ENCODE results near the gene RHOH. TPM values are rescaled to one million over a fixed set of nuclear protein-coding genes. Genes with fewer than 3 reads are reported as not detected.

Gene RHOH
- total and polyA plus RNA-seq, 4 donors: 0.74 to 4.1 (median 3.3) TPM

DNA sequence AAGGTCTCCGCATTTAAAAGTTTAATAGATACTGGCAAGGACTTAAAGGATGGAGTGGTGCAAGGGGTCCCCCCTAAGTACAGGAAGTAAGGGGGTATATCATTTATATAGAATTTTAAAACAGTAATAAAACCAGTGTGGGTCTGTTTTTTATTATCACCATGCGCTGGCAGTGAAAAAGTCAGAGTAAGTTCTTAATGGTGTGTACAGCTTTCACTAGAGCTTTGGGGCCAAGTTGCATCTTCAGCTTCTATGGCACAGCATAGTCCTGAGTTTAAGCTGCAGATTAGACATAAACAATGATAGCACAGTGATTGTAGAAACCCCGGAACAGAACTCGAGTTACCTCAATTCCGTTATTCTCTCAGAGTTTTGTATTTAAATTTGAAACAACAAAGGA, 27.6 kb downstream of the RHOH start:
- Histone ChIP-seq H3K4me1 (ENCODE audit: control insufficient read depth in 1 of 2, insufficient read depth in 2 of 2, low read length in 2 of 2) (no peaks in the 10 kb centered on the region), H3K4me3 (ENCODE audit: low read length in 2 of 2) (no peak overlapping the region), H3K36me3 (ENCODE audit: control insufficient read depth in 1 of 2, insufficient read depth in 2 of 2, low read length in 1 of 2) (no peaks in the 10 kb centered on the region), H3K27ac (ENCODE audit: low read depth in 1 of 2, low read length in 2 of 2) (no peak overlapping the region), H3K27me3 (ENCODE audit: control insufficient read depth in 1 of 2, insufficient read depth in 2 of 2, low read length in 1 of 2) (no peaks in the 10 kb centered on the region), H3K9me3 (ENCODE audit: control insufficient read depth, low read length) (no peaks in the 10 kb centered on the region)
- ATAC-seq (ENCODE audit: low FRiP score): no peak
- DNase-seq: no peak
- intact Hi-C loops (cut with DNase I): no loop called here
- WGBS, 2 donors: 91 to 92% methylated on average over 5 of the region's 5 CpGs

DNA sequence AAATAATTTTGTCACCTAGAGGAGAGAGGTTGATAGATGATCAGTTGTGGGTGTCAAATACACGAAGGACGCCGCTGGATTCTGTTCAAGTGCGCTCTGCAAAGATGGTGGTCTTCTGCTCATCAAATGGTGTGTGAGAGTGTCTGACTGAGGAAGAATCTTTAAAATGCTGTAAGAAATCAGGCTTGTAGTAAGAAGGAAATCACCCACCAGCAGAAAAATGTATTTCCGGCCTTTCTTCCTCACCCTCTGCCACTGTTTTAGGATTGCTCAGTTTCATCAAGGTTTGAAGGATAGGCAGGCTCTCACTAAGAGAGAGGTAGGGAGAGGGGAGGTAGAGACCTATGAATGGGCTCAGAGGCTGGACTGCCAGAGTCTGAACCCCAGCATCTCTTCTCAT, 28.7 kb downstream of the RHOH start:
- Histone ChIP-seq H3K4me3 (ENCODE audit: low read length in 2 of 2) (no peak overlapping the region), H3K9me3 (ENCODE audit: control insufficient read depth, low read length) (no peaks in the 10 kb centered on the region), H3K36me3 (ENCODE audit: control insufficient read depth in 1 of 2, insufficient read depth in 2 of 2, low read length in 1 of 2) (no peaks in the 10 kb centered on the region), H3K27ac (ENCODE audit: low read depth in 1 of 2, low read length in 2 of 2) (no peak overlapping the region), H3K4me1 (ENCODE audit: control insufficient read depth in 1 of 2, insufficient read depth in 2 of 2, low read length in 2 of 2) (no peaks in the 10 kb centered on the region), H3K27me3 (ENCODE audit: control insufficient read depth in 1 of 2, insufficient read depth in 2 of 2, low read length in 1 of 2) (no peaks in the 10 kb centered on the region)
- intact Hi-C loops (cut with DNase I): no loop called here
- DNase-seq: no peak
- no peak for ATAC-seq (ENCODE audit: low FRiP score)
- WGBS, 2 donors: 68 to 79% methylated on average over 5 of the region's 5 CpGs

DNA sequence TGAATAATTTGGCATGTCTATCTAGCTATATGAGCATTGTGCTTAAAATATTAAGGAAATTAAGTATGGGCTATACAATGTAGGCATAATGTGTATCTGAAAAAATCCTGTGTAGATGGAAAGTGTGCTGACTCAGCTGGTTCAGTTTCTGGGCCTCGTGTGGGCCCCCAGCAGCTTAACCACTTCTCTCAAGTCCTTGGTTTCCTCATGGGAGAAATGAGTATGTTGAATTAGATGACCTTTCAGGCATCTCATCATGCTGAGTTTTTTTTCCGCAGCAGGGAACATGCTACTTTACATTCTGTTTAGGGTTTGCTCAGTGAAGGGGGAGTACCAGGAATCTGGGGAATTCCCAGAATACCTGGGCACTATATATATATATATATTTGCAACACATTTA, 30.5 kb downstream of the RHOH start:
- ATAC-seq (ENCODE audit: low FRiP score) (no peak), DNase-seq (no peak)
- Histone ChIP-seq H3K27me3 (ENCODE audit: control insufficient read depth in 1 of 2, insufficient read depth in 2 of 2, low read length in 1 of 2) (no peaks in the 10 kb centered on the region), H3K9me3 (ENCODE audit: control insufficient read depth, low read length) (no peaks in the 10 kb centered on the region), H3K4me3 (ENCODE audit: low read length in 2 of 2) (no peak overlapping the region), H3K36me3 (ENCODE audit: control insufficient read depth in 1 of 2, insufficient read depth in 2 of 2, low read length in 1 of 2) (no peaks in the 10 kb centered on the region), H3K27ac (ENCODE audit: low read depth in 1 of 2, low read length in 2 of 2) (no peak overlapping the region), H3K4me1 (ENCODE audit: control insufficient read depth in 1 of 2, insufficient read depth in 2 of 2, low read length in 2 of 2) (no peaks in the 10 kb centered on the region)
- intact Hi-C loops (cut with DNase I): no loop called here
- WGBS, 2 donors: 30 to 44% methylated on average over 2 of the region's 2 CpGs

DNA sequence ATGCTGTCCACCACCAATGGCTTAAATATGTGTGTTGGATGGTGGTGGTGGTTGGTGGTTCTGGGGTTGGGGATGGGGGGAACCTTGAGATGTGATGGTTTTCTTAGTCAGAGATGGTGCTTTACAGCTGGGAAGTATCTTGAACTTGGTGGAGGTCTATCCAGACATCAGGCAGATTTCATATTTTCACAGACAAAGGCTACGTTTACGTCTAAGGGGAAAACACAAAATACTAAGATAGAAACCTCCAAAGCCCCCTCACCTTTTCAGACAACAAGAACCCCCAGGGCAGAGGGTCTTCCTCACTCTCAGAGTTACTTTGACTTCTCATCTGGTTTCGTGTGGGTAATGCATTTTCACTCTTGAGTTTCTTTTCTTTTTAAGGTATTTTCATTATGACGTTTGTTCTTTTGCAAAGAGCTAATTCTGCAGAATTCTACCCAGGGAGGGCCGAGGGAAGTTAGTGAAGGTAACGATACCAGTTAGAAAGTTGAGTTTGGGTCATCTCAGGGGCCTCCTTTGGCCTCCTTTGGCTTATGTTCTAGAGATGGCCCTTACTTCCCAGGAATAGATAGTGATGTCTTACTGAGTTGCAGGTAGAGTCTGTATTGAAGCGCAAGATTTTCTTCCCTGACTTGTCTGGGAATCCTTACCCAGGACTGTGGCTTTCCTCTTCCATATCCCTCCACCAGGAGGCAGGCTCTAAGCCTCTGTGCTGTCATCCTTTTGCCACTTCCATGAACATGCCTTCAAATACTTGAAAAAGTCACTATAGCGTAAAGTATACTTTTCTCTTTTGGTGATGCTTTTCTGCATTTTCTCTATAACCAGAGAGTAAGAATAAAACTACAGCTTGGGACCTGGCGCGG, 31.9 kb downstream of the RHOH start:
- intact Hi-C loops (cut with DNase I): no loop called here
- Histone ChIP-seq H3K36me3 (ENCODE audit: control insufficient read depth in 1 of 2, insufficient read depth in 2 of 2, low read length in 1 of 2) (no peaks in the 10 kb centered on the region), H3K9me3 (ENCODE audit: control insufficient read depth, low read length) (no peaks in the 10 kb centered on the region), H3K27me3 (ENCODE audit: control insufficient read depth in 1 of 2, insufficient read depth in 2 of 2, low read length in 1 of 2) (no peaks in the 10 kb centered on the region), H3K27ac (ENCODE audit: low read depth in 1 of 2, low read length in 2 of 2) (no peak overlapping the region), H3K4me1 (ENCODE audit: control insufficient read depth in 1 of 2, insufficient read depth in 2 of 2, low read length in 2 of 2) (no peaks in the 10 kb centered on the region), H3K4me3 (ENCODE audit: low read length in 2 of 2) (no peak overlapping the region)
- no peak for DNase-seq
- WGBS, 2 donors: 85 to 87% methylated on average over 10 of the region's 10 CpGs
- no peak for ATAC-seq (ENCODE audit: low FRiP score)

DNA sequence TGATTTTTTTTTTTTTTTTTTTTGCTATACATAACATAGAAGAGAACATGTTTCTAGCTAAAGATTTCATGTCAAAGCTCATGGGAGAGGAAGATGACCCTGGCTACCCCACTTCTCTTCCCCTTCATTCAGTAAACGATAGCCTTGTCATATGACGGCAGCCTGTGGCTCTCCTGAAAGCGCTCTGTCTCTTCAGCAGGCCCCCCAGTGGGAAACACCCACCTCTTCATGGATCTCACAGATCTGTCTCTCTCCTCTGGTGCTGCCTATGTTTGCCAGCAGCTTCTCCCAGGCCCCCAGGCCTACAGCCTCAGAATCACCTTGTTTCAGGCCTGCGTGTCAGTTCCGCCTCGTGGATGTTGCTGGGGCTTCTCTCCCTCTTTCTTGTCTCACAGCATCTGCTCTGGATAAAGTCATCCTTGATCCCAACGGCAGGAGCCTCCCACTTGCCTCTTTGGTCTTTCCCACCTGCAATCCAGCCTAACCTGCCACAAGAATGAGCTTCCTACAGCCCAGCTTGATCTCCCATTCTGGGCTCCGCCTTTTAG, 34.6 kb downstream of the RHOH start:
- H3K36me3 ChIP-seq (ENCODE audit: control insufficient read depth in 1 of 2, insufficient read depth in 2 of 2, low read length in 1 of 2): no peaks in the 10 kb centered on the region
- no peak overlapping the region for H3K4me3 ChIP-seq (ENCODE audit: low read length in 2 of 2)
- ATAC-seq (ENCODE audit: low FRiP score) (no peak), DNase-seq (no peak)
- WGBS, 2 donors: 84 to 86% methylated on average over 8 of the region's 8 CpGs
- no peak overlapping the region for H3K27ac ChIP-seq (ENCODE audit: low read depth in 1 of 2, low read length in 2 of 2)
- no peaks in the 10 kb centered on the region for H3K9me3 ChIP-seq (ENCODE audit: control insufficient read depth, low read length)
- no peaks in the 10 kb centered on the region for H3K4me1 ChIP-seq (ENCODE audit: control insufficient read depth in 1 of 2, insufficient read depth in 2 of 2, low read length in 2 of 2)
- intact Hi-C loops (cut with DNase I): no loop called here
- H3K27me3 ChIP-seq (ENCODE audit: control insufficient read depth in 1 of 2, insufficient read depth in 2 of 2, low read length in 1 of 2): no peaks in the 10 kb centered on the region

DNA sequence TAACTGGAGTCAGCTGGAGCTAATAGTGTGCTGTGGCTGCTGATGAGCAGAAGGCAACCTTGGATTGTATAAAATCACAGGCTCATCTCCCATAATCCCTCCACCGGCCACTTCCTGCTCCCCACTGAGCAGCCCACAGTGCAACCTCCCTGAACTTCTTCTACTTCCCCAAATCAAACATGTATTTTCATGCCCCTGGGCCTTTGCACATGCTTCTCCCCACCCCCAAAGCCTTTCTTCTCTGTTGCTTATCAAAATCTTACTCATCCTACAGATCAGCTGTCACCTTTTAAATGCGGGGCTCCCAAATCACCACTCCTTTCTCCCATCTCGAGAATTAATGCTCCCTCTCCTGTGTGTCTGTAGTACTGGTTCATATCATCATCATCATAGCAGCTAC, 35.8 kb downstream of the RHOH start:
- H3K27me3 ChIP-seq (ENCODE audit: control insufficient read depth in 1 of 2, insufficient read depth in 2 of 2, low read length in 1 of 2): no peaks in the 10 kb centered on the region
- no peak for DNase-seq
- no peak overlapping the region for H3K27ac ChIP-seq (ENCODE audit: low read depth in 1 of 2, low read length in 2 of 2)
- no peaks in the 10 kb centered on the region for H3K9me3 ChIP-seq (ENCODE audit: control insufficient read depth, low read length)
- H3K4me1 ChIP-seq (ENCODE audit: control insufficient read depth in 1 of 2, insufficient read depth in 2 of 2, low read length in 2 of 2): no peaks in the 10 kb centered on the region
- no peaks in the 10 kb centered on the region for H3K36me3 ChIP-seq (ENCODE audit: control insufficient read depth in 1 of 2, insufficient read depth in 2 of 2, low read length in 1 of 2)
- no peak for ATAC-seq (ENCODE audit: low FRiP score)
- no peak overlapping the region for H3K4me3 ChIP-seq (ENCODE audit: low read length in 2 of 2)
- WGBS, 2 donors: 72 to 79% methylated on average over 3 of the region's 3 CpGs
- intact Hi-C loops (cut with DNase I): no loop called here

DNA sequence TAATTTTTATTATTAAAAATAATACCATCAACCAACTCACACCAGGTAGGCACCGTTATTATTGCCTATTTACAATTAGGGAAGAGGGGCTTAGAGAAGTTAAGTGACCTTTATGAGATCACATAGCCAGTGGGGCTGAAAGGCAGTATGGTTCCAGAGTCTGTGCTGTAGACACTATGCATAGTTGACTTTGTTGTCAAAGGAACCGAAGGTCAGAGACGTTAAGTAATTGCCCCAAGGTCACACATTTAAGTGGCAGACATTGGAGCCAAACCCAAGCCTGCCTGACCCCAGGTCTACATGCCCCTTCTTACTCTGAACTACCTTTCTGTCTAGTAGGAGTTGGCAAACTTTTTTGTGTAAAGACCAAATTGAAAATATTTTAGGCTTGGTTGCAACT, 36.4 kb downstream of the RHOH start:
- DNase-seq (no peak), ATAC-seq (ENCODE audit: low FRiP score) (no peak)
- Histone ChIP-seq H3K9me3 (ENCODE audit: control insufficient read depth, low read length) (no peaks in the 10 kb centered on the region), H3K27me3 (ENCODE audit: control insufficient read depth in 1 of 2, insufficient read depth in 2 of 2, low read length in 1 of 2) (no peaks in the 10 kb centered on the region), H3K4me3 (ENCODE audit: low read length in 2 of 2) (no peak overlapping the region), H3K4me1 (ENCODE audit: control insufficient read depth in 1 of 2, insufficient read depth in 2 of 2, low read length in 2 of 2) (no peaks in the 10 kb centered on the region), H3K36me3 (ENCODE audit: control insufficient read depth in 1 of 2, insufficient read depth in 2 of 2, low read length in 1 of 2) (no peaks in the 10 kb centered on the region), H3K27ac (ENCODE audit: low read depth in 1 of 2, low read length in 2 of 2) (no peak overlapping the region)
- intact Hi-C loops (cut with DNase I): no loop called here
- 65 to 68% methylated on average over 3 of the region's 3 CpGs for WGBS, 2 donors

DNA sequence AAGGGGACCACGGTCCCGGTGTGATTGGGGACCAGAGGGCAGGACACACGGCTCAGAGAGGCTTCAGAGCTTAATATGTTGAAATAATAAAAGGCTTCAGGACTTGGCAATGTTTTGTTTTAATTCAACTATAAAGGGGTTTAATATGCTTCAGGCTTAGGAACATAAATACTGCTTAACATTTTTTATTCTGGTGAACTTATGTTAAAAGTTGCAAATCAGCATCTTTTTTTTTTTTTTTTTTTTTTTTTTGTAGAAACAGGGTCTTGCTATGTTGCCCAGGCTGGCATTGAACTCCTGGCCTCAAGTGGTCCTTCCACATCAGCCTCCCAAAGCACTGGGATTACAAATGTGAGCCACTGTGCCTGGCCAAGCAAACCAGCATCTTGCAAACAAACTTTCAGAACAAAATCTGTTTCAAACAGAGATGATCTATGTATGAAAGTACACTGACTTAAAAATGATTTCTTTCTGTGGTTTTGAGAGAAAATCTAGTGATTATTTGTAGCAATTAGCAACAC, 37.7 kb downstream of the RHOH start:
- DNase-seq (no peak), ATAC-seq (ENCODE audit: low FRiP score) (no peak)
- intact Hi-C loops (cut with DNase I): no loop called here
- H3K27ac ChIP-seq (ENCODE audit: low read depth in 1 of 2, low read length in 2 of 2): no peak overlapping the region
- no peaks in the 10 kb centered on the region for H3K36me3 ChIP-seq (ENCODE audit: control insufficient read depth in 1 of 2, insufficient read depth in 2 of 2, low read length in 1 of 2)
- no peaks in the 10 kb centered on the region for H3K27me3 ChIP-seq (ENCODE audit: control insufficient read depth in 1 of 2, insufficient read depth in 2 of 2, low read length in 1 of 2)
- H3K4me1 ChIP-seq (ENCODE audit: control insufficient read depth in 1 of 2, insufficient read depth in 2 of 2, low read length in 2 of 2): no peaks in the 10 kb centered on the region
- no peak overlapping the region for H3K4me3 ChIP-seq (ENCODE audit: low read length in 2 of 2)
- H3K9me3 ChIP-seq (ENCODE audit: control insufficient read depth, low read length): no peaks in the 10 kb centered on the region
- 72 to 76% methylated on average over 3 of the region's 3 CpGs for WGBS, 2 donors
